Nephron (organoid): ENCODE data around the gene FREM1.
A peak's percentile ranks its signal among the peaks of the same experiment; 100 is the strongest.

Experiments used
- H3K27ac Mint-ChIP-seq, 3 experiments: 2 replicates each; pipeline ENCODE4 v1.8.0; 2020; ENCODE audit warnings: mixed read lengths in 3 of 3, mild to moderate bottlenecking in 2 of 3, moderate library complexity in 1 of 3
- H3K27me3 Mint-ChIP-seq: 2 replicates; pipeline ENCODE4 v1.8.0; 2021; ENCODE audit warnings: low read depth, mild to moderate bottlenecking, moderate library complexity, mixed read lengths
- H3K36me3 Mint-ChIP-seq: 2 replicates; pipeline ENCODE4 v1.8.0; 2020; ENCODE audit warnings: low read depth, mixed read lengths
- H3K4me1 Mint-ChIP-seq: 2 replicates; pipeline ENCODE4 v1.8.0; 2020; ENCODE audit warnings: mixed read lengths
- H3K4me3 Mint-ChIP-seq, 3 experiments: 2 replicates each; pipeline ENCODE4 v1.8.0; 2020; ENCODE audit warnings: mild to moderate bottlenecking in 3 of 3, mixed read lengths in 3 of 3, moderate library complexity in 2 of 3
- H3K9me3 Mint-ChIP-seq: 2 replicates; pipeline ENCODE4 v1.8.0; 2020; ENCODE audit warnings: mixed read lengths
- CTCF ChIP-seq, 3 experiments: fragments of 200-600 bp; sonication (generic); IDR thresholded peaks; one replicate each; pipeline ENCODE4 v1.5.0; 2021; ENCODE audit warnings: antibody characterized with exemption in 3 of 3; ENCODE audit not compliant: unreplicated experiment in 3 of 3

Gene FREM1

GRCh38 chr9:14780693-14781092 lies 129.5 kb downstream of the FREM1 start:
- Mint-ChIP-seq H3K36me3 (peaks cover 48% of the 10 kb centered on the region), H3K9me3 (no peaks in the 10 kb centered on the region), H3K27ac (peak overlapping the region in 2 of 3 experiments; percentile 44 to 85), H3K4me1 (peaks cover 41% of the 10 kb centered on the region), H3K4me3 (no peak overlapping the region), H3K27me3 (no peaks in the 10 kb centered on the region)
- TF ChIP-seq CTCF (IDR thresholded peaks at IDR 0.05; ENCODE audit: unreplicated experiment in 3 of 3) = no peak

GRCh38 chr9:14780251-14780650 lies 130.0 kb downstream of the FREM1 start:
- Mint-ChIP-seq H3K4me1 (peaks cover 41% of the 10 kb centered on the region), H3K36me3 (peaks cover 46% of the 10 kb centered on the region), H3K4me3 (peak overlapping the region in 1 of 3 experiments; percentile 37), H3K27ac (peak overlapping the region; percentile 44 to 85 (median 51)), H3K27me3 (no peaks in the 10 kb centered on the region), H3K9me3 (no peaks in the 10 kb centered on the region)
- no peak for TF ChIP-seq CTCF (IDR thresholded peaks at IDR 0.05; ENCODE audit: unreplicated experiment in 3 of 3)

- TF ChIP-seq CTCF (IDR thresholded peaks at IDR 0.05; ENCODE audit: unreplicated experiment in 3 of 3) = no peak
- peak overlapping the region; percentile 44 to 85 (median 51) for H3K27ac Mint-ChIP-seq
- H3K4me1 Mint-ChIP-seq = peaks cover 41% of the 10 kb centered on the region
- H3K4me3 Mint-ChIP-seq = peak overlapping the region in 1 of 3 experiments; percentile 34
- no peaks in the 10 kb centered on the region for H3K27me3 Mint-ChIP-seq
- H3K9me3 Mint-ChIP-seq = no peaks in the 10 kb centered on the region
- H3K36me3 Mint-ChIP-seq = peaks cover 47% of the 10 kb centered on the region
These were observed 130.6 kb downstream of the FREM1 start for GRCh38 chr9:14779566-14780022.

- no peaks in the 10 kb centered on the region for H3K27me3 Mint-ChIP-seq
- H3K36me3 Mint-ChIP-seq = peaks cover 38% of the 10 kb centered on the region
- H3K4me3 Mint-ChIP-seq = no peak overlapping the region
- no peak for TF ChIP-seq CTCF (IDR thresholded peaks at IDR 0.05; ENCODE audit: unreplicated experiment in 3 of 3)
- H3K9me3 Mint-ChIP-seq = no peaks in the 10 kb centered on the region
- H3K27ac Mint-ChIP-seq = peak overlapping the region in 1 of 3 experiments; percentile 44
- peaks cover 32% of the 10 kb centered on the region for H3K4me1 Mint-ChIP-seq
These were observed 131.7 kb downstream of the FREM1 start for GRCh38 chr9:14778565-14778964.

- Mint-ChIP-seq H3K36me3 (peaks cover 27% of the 10 kb centered on the region), H3K27me3 (no peaks in the 10 kb centered on the region), H3K4me1 (peaks cover 20% of the 10 kb centered on the region), H3K27ac (no peak overlapping the region), H3K9me3 (no peaks in the 10 kb centered on the region), H3K4me3 (no peak overlapping the region)
- no peak for TF ChIP-seq CTCF (IDR thresholded peaks at IDR 0.05; ENCODE audit: unreplicated experiment in 3 of 3)
These were observed 134.3 kb downstream of the FREM1 start for GRCh38 chr9:14775917-14776316.

GRCh38 chr9:14770592-14770991 lies 139.6 kb downstream of the FREM1 start:
- TF ChIP-seq CTCF (IDR thresholded peaks at IDR 0.05; ENCODE audit: unreplicated experiment in 3 of 3) = no peak
- Mint-ChIP-seq H3K27me3 (no peaks in the 10 kb centered on the region), H3K4me1 (peaks cover 10% of the 10 kb centered on the region), H3K36me3 (peaks cover 24% of the 10 kb centered on the region), H3K9me3 (no peaks in the 10 kb centered on the region), H3K27ac (peak overlapping the region in 1 of 3 experiments; percentile 10), H3K4me3 (no peak overlapping the region)
